Mesothelial cell of epicardium (in vitro differentiated cells): ENCODE data around the gene NAGLU. TPM values are rescaled to one million over a fixed set of nuclear protein-coding genes. Genes with fewer than 3 reads are reported as not detected.

Experiments used
- DNase-seq, 2 experiments: peaks; one replicate each; pipeline ENCODE4 v3.0.0; 2021; ENCODE audit warnings: low spot score in 2 of 2; ENCODE audit not compliant: unreplicated experiment in 2 of 2
- H3K27ac Mint-ChIP-seq: 2 replicates; pipeline ENCODE4 v1.8.0; 2021; ENCODE audit warnings: mixed read lengths
- H3K27me3 Mint-ChIP-seq: 2 replicates; pipeline ENCODE4 v1.8.0; 2021; ENCODE audit warnings: low read depth, mixed read lengths
- H3K36me3 Mint-ChIP-seq: 2 replicates; pipeline ENCODE4 v1.8.0; 2021; ENCODE audit warnings: mixed read lengths
- H3K4me1 Mint-ChIP-seq: 2 replicates; pipeline ENCODE4 v1.8.0; 2021; ENCODE audit warnings: mixed read lengths
- H3K4me3 Mint-ChIP-seq: 2 replicates; pipeline ENCODE4 v1.8.0; 2021; ENCODE audit warnings: mild to moderate bottlenecking, moderate library complexity, mixed read lengths
- H3K9me3 Mint-ChIP-seq: 2 replicates; pipeline ENCODE4 v1.8.0; 2021; ENCODE audit warnings: mixed read lengths
- total RNA-seq: library from RNA; stranded (reverse); gene quantifications from 3 replicates; pipeline ENCODE4 v1.2.1, GENCODE V29; 2021
- TF ChIP-seq, protein P1 (sequence below): fragments of 200-600 bp; sonication (generic); IDR thresholded peaks from one replicate; pipeline ENCODE4 v1.5.0; 2021; ENCODE audit warnings: antibody characterized with exemption; ENCODE audit not compliant: unreplicated experiment

NAGLU gene
- total RNA-seq, 1 donor from 2014 or later = 31.9 TPM

DNA sequence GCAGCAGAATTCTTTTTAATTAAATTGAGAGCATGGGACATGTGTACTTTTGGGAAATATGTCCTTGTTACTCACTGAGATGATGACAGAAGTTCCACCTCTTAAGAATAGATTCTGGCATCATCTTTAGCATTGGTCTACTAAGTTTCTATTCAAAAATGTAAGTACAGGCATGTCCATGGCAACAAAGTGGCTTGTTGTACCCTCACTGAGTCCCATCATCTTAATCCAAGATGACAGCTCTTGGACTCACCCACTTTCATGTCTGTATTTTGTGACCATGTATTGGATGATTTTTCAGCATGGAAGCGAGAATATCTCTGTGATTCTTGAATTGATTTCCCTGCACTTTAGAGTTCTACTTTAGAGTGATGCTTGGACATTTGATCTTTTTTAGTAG lies 33.1 kb upstream of the NAGLU start:
- peaks cover 20% of the 10 kb centered on the region for H3K36me3 Mint-ChIP-seq
- no peak overlapping the region for H3K27ac Mint-ChIP-seq
- H3K27me3 Mint-ChIP-seq = no peaks in the 10 kb centered on the region
- peaks cover 15% of the 10 kb centered on the region for H3K4me1 Mint-ChIP-seq
- TF ChIP-seq, protein P1, sequence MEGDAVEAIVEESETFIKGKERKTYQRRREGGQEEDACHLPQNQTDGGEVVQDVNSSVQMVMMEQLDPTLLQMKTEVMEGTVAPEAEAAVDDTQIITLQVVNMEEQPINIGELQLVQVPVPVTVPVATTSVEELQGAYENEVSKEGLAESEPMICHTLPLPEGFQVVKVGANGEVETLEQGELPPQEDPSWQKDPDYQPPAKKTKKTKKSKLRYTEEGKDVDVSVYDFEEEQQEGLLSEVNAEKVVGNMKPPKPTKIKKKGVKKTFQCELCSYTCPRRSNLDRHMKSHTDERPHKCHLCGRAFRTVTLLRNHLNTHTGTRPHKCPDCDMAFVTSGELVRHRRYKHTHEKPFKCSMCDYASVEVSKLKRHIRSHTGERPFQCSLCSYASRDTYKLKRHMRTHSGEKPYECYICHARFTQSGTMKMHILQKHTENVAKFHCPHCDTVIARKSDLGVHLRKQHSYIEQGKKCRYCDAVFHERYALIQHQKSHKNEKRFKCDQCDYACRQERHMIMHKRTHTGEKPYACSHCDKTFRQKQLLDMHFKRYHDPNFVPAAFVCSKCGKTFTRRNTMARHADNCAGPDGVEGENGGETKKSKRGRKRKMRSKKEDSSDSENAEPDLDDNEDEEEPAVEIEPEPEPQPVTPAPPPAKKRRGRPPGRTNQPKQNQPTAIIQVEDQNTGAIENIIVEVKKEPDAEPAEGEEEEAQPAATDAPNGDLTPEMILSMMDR = no peak
- DNase-seq = no peak
- H3K9me3 Mint-ChIP-seq = no peaks in the 10 kb centered on the region
- no peak overlapping the region for H3K4me3 Mint-ChIP-seq

DNA sequence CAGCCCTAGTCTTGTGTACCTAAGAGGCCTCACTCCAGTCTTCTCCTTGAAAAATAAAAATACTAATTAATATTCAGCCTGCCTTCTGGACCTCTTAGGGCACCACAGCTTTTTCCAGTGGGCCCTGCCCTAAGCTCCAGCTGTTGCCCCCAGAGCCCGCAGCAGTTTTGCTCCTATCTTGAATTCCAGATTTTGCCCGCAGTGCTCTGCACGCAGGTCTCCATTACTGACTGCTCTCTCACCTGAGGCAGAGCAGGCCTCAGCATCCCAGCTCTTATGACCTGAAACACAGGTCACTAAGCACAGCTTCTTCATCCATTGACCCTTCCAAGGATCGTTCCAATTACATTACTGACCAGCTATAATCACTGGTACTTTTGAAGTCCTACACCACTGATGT lies 28.4 kb upstream of the NAGLU start:
- TF ChIP-seq, protein P1 = no peak
- no peak for DNase-seq
- peaks cover 29% of the 10 kb centered on the region for H3K36me3 Mint-ChIP-seq
- no peak overlapping the region for H3K4me3 Mint-ChIP-seq
- peak overlapping the region; percentile 11 for H3K27ac Mint-ChIP-seq
- no peaks in the 10 kb centered on the region for H3K9me3 Mint-ChIP-seq
- peaks cover 15% of the 10 kb centered on the region for H3K4me1 Mint-ChIP-seq
- H3K27me3 Mint-ChIP-seq = no peaks in the 10 kb centered on the region

DNA sequence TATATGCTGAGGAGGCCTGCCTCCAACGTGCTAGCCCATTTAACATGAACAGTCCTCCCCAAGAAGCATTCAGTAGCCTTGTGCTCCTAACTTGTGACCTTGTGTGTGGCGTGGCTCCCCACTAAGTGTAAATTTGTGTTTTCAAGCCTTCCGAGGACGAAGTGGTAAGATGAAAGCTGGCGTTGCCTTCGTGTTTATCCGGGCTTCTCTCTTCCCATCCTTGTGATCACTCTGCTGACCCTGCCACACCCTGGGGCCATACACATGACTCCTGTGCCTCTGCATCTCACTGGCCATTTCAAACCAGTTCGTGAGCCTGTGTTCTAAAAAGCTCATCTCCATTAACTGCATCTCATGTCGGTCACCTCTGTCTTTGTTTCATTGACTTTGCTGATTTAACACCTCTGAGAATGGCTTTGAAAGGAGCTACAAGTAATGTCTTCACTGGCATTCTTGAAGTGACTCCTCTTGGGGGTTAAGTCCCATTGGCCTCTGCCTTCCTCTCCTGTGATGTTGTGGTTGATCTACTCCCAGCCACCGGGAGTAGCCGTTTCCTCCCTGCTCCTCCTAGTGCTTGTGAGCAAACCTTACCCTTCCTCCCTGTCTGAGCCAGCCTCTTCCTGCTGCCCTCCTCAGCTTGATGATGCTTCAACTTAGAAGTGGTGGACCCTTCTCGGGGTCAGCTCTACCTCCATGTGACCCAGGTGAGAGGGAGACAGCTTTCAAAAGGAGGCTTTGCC lies 27.4 kb upstream of the NAGLU start:
- TF ChIP-seq, protein P1 = no peak
- no peak overlapping the region for H3K4me3 Mint-ChIP-seq
- no peaks in the 10 kb centered on the region for H3K27me3 Mint-ChIP-seq
- H3K9me3 Mint-ChIP-seq = no peaks in the 10 kb centered on the region
- no peak overlapping the region for H3K27ac Mint-ChIP-seq
- peaks cover 15% of the 10 kb centered on the region for H3K4me1 Mint-ChIP-seq
- no peak for DNase-seq
- peaks cover 27% of the 10 kb centered on the region for H3K36me3 Mint-ChIP-seq

DNA sequence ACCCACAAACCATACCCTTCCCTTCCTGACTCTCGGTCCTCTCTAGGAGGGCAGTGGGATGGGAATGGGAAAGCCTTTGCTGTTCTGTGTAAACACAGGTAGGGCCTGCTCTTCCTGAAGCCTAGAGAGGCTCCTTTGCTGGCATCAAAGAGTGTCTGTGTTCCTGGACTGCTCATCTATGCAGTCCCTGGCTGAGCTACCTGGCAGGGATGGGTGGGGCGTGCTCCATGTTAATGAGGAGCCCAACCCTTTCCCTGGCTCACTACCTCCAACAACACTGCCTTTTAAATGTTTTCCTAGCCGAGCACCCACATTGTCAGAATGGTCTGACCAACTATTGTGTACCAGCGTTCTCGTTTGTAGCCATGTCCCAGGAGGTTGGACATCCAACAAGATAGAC lies 26.6 kb upstream of the NAGLU start:
- no peak for DNase-seq
- Mint-ChIP-seq H3K27ac (no peak overlapping the region), H3K36me3 (peaks cover 25% of the 10 kb centered on the region), H3K9me3 (no peaks in the 10 kb centered on the region), H3K4me3 (no peak overlapping the region), H3K4me1 (peaks cover 15% of the 10 kb centered on the region), H3K27me3 (no peaks in the 10 kb centered on the region)
- TF ChIP-seq, protein P1 = no peak

DNA sequence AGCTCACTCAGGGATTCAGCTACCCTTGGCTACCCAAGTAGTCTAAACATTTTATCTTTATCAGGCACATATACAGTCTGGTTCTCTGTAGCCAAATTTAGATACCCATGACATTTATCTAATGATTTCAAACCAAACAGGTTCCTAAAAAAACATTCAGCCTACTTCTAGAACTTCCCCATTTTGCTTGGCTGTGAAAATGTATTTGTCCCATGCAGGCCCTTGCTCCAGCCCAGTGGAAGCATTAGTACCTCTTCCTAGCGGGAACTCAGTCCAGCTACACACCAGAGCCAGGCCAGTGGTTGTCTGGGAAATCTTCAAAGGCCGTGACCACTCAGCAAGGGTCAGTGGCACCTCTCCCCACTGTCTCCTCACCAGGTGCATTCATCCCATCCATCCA lies 26.2 kb upstream of the NAGLU start:
- DNase-seq = no peak
- H3K4me3 Mint-ChIP-seq = no peak overlapping the region
- no peak overlapping the region for H3K27ac Mint-ChIP-seq
- H3K27me3 Mint-ChIP-seq = no peaks in the 10 kb centered on the region
- peaks cover 28% of the 10 kb centered on the region for H3K36me3 Mint-ChIP-seq
- H3K9me3 Mint-ChIP-seq = no peaks in the 10 kb centered on the region
- peaks cover 17% of the 10 kb centered on the region for H3K4me1 Mint-ChIP-seq
- TF ChIP-seq, protein P1 = no peak
